IMR-90 (cell line): ENCODE data around the gene KRTAP10-1. TPM values are rescaled to one million over a fixed set of nuclear protein-coding genes. Genes with fewer than 3 reads are reported as not detected.

ENCODE experiments used
- ATAC-seq: fragments of 200-7000 bp; cut with Tn5 transposase; 2 replicates; pipeline ENCODE4 v1.9.1; 2020; ENCODE audit warnings: low read depth, mild to moderate bottlenecking, moderate library complexity
- BruUV-seq: library from RNA; stranded (reverse); fragments of 400-500 nt; replicated peaks from 2 replicates; lab custom pipeline; 2021; lab: Mats Ljungman, UMichigan
- CTCF ChIA-PET: fragments of 300-600 bp; formaldehyde crosslinking; extraction: SDS; loops from one replicate; lab custom pipeline; 2021; ENCODE audit warnings: antibody characterized with exemption; lab: Yijun Ruan, JAX
- POLR2A ChIA-PET: fragments of 300-600 bp; sonication (Branson Sonifier 250); formaldehyde crosslinking; loops from one replicate; lab custom pipeline; 2022; ENCODE audit warnings: antibody characterized with exemption; ENCODE audit not compliant: unreplicated experiment; lab: Charles Lee
- DNase-seq: peaks from one replicate; pipeline ENCODE4 v3.0.0; 2013
- H2AFZ ChIP-seq: replicated peaks from 2 replicates; pipeline ENCODE3; 2013; ENCODE audit warnings: low read length, mild to moderate bottlenecking; ENCODE audit not compliant: poor library complexity
- H2AK5ac ChIP-seq: 2 replicates; pipeline ENCODE4 v1.6.1; 2013; ENCODE audit warnings: low read depth, low read length, inconsistent platforms
- H2AK9ac ChIP-seq: replicated peaks from 2 replicates; pipeline ENCODE3; 2013; ENCODE audit warnings: mild to moderate bottlenecking, low read depth, low read length, moderate library complexity; ENCODE audit not compliant: poor library complexity
- H2BK120ac ChIP-seq: 2 replicates; pipeline ENCODE4 v1.6.1; 2013; ENCODE audit warnings: low read depth, low read length, inconsistent platforms
- H2BK15ac ChIP-seq: 3 replicates; pipeline ENCODE4 v1.6.1; 2013; ENCODE audit warnings: low read depth, low read length, inconsistent platforms
- H2BK20ac ChIP-seq: 2 replicates; pipeline ENCODE4 v1.6.1; 2013; ENCODE audit warnings: low read depth, mild to moderate bottlenecking, inconsistent platforms, low read length, moderate library complexity
- H2BK5ac ChIP-seq: 2 replicates; pipeline ENCODE4 v1.6.1; 2013; ENCODE audit warnings: mild to moderate bottlenecking, low read depth, low read length, inconsistent platforms; ENCODE audit not compliant: poor library complexity, severe bottlenecking
- H3K14ac ChIP-seq: replicated peaks from 2 replicates; pipeline ENCODE4 v1.6.1; 2013; ENCODE audit warnings: low read depth, low read length, inconsistent platforms
- H3K18ac ChIP-seq: 2 replicates; pipeline ENCODE4 v1.6.1; 2013; ENCODE audit warnings: low read depth, low read length, control low read depth
- H3K23ac ChIP-seq: 2 replicates; pipeline ENCODE4 v1.6.1; 2013; ENCODE audit warnings: low read depth, low read length, inconsistent platforms
- H3K27ac ChIP-seq: 2 replicates; pipeline ENCODE4 v1.5.1; 2013; ENCODE audit warnings: mild to moderate bottlenecking, control low read depth, low read length; ENCODE audit not compliant: insufficient read depth
- H3K27me3 ChIP-seq: 2 replicates; pipeline ENCODE4 v1.6.1; 2013; ENCODE audit warnings: low read length; ENCODE audit not compliant: control insufficient read depth, insufficient read depth
- H3K36me3 ChIP-seq: 2 replicates; pipeline ENCODE4 v1.6.1; 2013; ENCODE audit warnings: low read length, mixed read lengths; ENCODE audit not compliant: control insufficient read depth, insufficient read depth
- H3K4ac ChIP-seq: 2 replicates; pipeline ENCODE4 v1.6.1; 2013; ENCODE audit warnings: low read depth, low read length, inconsistent platforms
- H3K4me1 ChIP-seq: 2 replicates; pipeline ENCODE4 v1.6.1; 2013; ENCODE audit warnings: low read length, mixed read lengths; ENCODE audit not compliant: control insufficient read depth, insufficient read depth
- H3K4me2 ChIP-seq: 2 replicates; pipeline ENCODE4 v1.6.1; 2013; ENCODE audit warnings: low read depth, mild to moderate bottlenecking, control low read depth, low read length, moderate library complexity
- H3K4me3 ChIP-seq: 2 replicates; pipeline ENCODE4 v1.5.1; 2013; ENCODE audit warnings: low read depth, mild to moderate bottlenecking, control low read depth, low read length, moderate library complexity; ENCODE audit not compliant: insufficient read depth
- H3K56ac ChIP-seq: 2 replicates; pipeline ENCODE4 v1.6.1; 2013; ENCODE audit warnings: low read length, inconsistent platforms; ENCODE audit not compliant: insufficient read depth; ENCODE audit errors: extremely low read depth
- H3K79me1 ChIP-seq, 2 experiments: 2 replicates each; pipeline ENCODE4 v1.6.1; 2013; ENCODE audit warnings: low read length in 2 of 2, inconsistent platforms in 1 of 2, low read depth in 1 of 2
- H3K9ac ChIP-seq: 2 replicates; pipeline ENCODE4 v1.6.1; 2013; ENCODE audit warnings: low read depth, low read length, control low read depth
- H3K9me1 ChIP-seq: 2 replicates; pipeline ENCODE4 v1.6.1; 2013; ENCODE audit warnings: low read length, inconsistent platforms; ENCODE audit not compliant: insufficient read depth
- H3K9me3 ChIP-seq: 2 replicates; pipeline ENCODE4 v1.6.1; 2013; ENCODE audit warnings: low read length; ENCODE audit not compliant: control insufficient read depth, insufficient read depth
- H4K20me1 ChIP-seq: 2 replicates; pipeline ENCODE4 v1.6.1; 2013; ENCODE audit warnings: low read length, inconsistent platforms; ENCODE audit not compliant: insufficient read depth
- H4K5ac ChIP-seq: 2 replicates; pipeline ENCODE4 v1.6.1; 2013; ENCODE audit warnings: mild to moderate bottlenecking, low read depth, low read length, control low read depth
- H4K8ac ChIP-seq, 2 experiments: 2 replicates each; pipeline ENCODE4 v1.6.1; 2013; ENCODE audit warnings: low read depth in 2 of 2, low read length in 2 of 2, control low read depth in 1 of 2, inconsistent platforms in 1 of 2
- H4K91ac ChIP-seq: 2 replicates; pipeline ENCODE4 v1.6.1; 2013; ENCODE audit warnings: low read depth, low read length, inconsistent platforms; ENCODE audit not compliant: insufficient read depth
- CEBPB ChIP-seq: IDR thresholded peaks from 2 replicates; pipeline ENCODE4 v1.6.1; 2012; ENCODE audit warnings: low read depth, low read length, improper control_type of control experiment
- MAFK ChIP-seq: IDR thresholded peaks from 2 replicates; pipeline ENCODE4 v1.6.1; 2012; ENCODE audit warnings: low read depth, low read length, improper control_type of control experiment
- MAZ ChIP-seq: IDR thresholded peaks from 2 replicates; pipeline ENCODE4 v1.6.1; 2012; ENCODE audit warnings: low read depth, mild to moderate bottlenecking, low read length, improper control_type of control experiment, moderate library complexity, borderline replicate concordance
- NFE2L2 ChIP-seq: fragments of 150-350 bp; IDR thresholded peaks from 2 replicates; pipeline ENCODE4 v1.6.1; 2016; ENCODE audit warnings: low read depth, mild to moderate bottlenecking, low read length
- POLR2A ChIP-seq: IDR thresholded peaks from 2 replicates; pipeline ENCODE4 v1.6.1; 2012; ENCODE audit warnings: mild to moderate bottlenecking, low read depth, low read length
- SMC3 ChIP-seq: fragments of 150-350 bp; IDR thresholded peaks from 2 replicates; pipeline ENCODE4 v1.6.1; 2016; ENCODE audit warnings: low read depth, mild to moderate bottlenecking, antibody characterized with exemption, low read length, moderate library complexity
- WGBS, 2 experiments: methylation state at CpG; one replicate each; pipeline versions ENCODE4 v1.1.5 to v1.1.7; 2013; ENCODE audit warnings: missing lambda C conversion rate in 2 of 2; ENCODE audit not compliant: insufficient read length in 1 of 2; ENCODE audit errors: extremely low coverage in 2 of 2; 5-methylcytosine and 5-hydroxymethylcytosine counted together
- dilution Hi-C: fragments of 300-500 bp; cut with HindIII; formaldehyde crosslinking; loops from one replicate; pipeline ENCODE4 v1.14.3; 2018; ENCODE audit warnings: low sequenced_read_pairs; ENCODE audit not compliant: unreplicated experiment
- in situ Hi-C: fragments of 300-500 bp; cut with MboI; formaldehyde crosslinking; loops from 3 replicates; pipeline ENCODE4 v1.14.3; 2019; ENCODE audit warnings: low sequenced_read_pairs, inconsistent platforms, mixed read lengths
- intact Hi-C: fragments of 100-400 bp; cut with micrococcal nuclease; formaldehyde crosslinking; loops from 2 replicates; pipeline ENCODE4 v1.10.0; 2022
- polyA plus RNA-seq, 3 experiments: library from polyadenylated mRNA; depleted of rRNA; stranded (reverse); fragments of >200 nt; gene quantifications; 2 replicates each; pipeline ENCODE4 v1.2.3, GENCODE V29; 2012; ENCODE audit warnings: low replicate concordance in 1 of 3
- total RNA-seq: library from RNA; depleted of rRNA; stranded (reverse); fragments of >200 nt; gene quantifications from 2 replicates; pipeline ENCODE4 v1.2.3, GENCODE V29; 2012
- TF ChIP-seq, protein P1 (sequence below): fragments of 150-350 bp; IDR thresholded peaks from 2 replicates; pipeline ENCODE4 v1.6.1; 2016; ENCODE audit warnings: low read depth, mild to moderate bottlenecking, low read length, moderate library complexity, borderline replicate concordance

KRTAP10-1 gene
- total and polyA plus RNA-seq, 2 of the 4 experiments (the other 2 are of a cell fraction) = not detected

DNA sequence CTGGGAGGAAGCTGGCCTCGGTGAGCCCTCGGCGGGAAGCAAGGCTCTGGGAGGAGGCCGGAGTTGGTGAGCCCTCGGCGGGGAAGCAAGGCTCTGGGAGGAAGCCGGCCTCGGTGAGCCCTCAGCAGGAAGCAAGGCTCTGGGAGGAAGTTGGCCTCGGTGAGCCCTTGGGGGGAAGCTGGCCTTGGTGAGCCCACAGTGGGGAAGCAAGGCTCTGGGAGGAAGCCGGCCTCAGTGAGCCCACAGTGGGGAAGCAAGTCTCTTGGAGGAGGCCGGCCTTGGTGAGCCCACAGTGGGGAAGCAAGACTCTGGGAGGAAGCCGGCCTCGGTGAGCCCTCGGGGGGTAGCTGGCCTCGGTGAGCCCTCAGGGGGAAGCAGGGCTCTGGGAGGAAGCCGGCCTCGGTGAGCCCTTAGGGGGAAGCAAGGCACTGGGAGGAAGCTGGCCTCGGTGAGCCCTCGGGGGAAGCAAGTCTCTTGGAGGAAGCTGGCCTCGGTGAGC lies 36.0 kb downstream of the KRTAP10-1 start:
- Histone ChIP-seq H3K27me3 (peaks cover 26% of the 10 kb centered on the region), H2AK5ac (no peak overlapping the region), H3K36me3 (no peaks in the 10 kb centered on the region), H3K9me1 (no peaks in the 10 kb centered on the region), H4K20me1 (no peaks in the 10 kb centered on the region), H3K23ac (no peak overlapping the region), H2BK20ac (no peak overlapping the region), H3K79me1 (no peaks in the 10 kb centered on the region), H3K27ac (no peak overlapping the region), H3K9ac (no peak overlapping the region), H2AK9ac (no peak overlapping the region), H3K4me2 (no peak overlapping the region), H3K4ac (no peak overlapping the region), H3K14ac (no peak overlapping the region), H2AFZ (no peak overlapping the region), H2BK15ac (no peak overlapping the region), H3K4me1 (no peaks in the 10 kb centered on the region), H2BK120ac (no peak overlapping the region), H4K5ac (no peak overlapping the region), H3K9me3 (no peaks in the 10 kb centered on the region), H4K8ac (no peak overlapping the region), H3K18ac (no peak overlapping the region), H3K56ac (no peak overlapping the region), H3K4me3 (no peak overlapping the region), H2BK5ac (no peak overlapping the region), H4K91ac (no peak overlapping the region)
- POLR2A ChIA-PET = no interaction called here
- TF ChIP-seq SMC3 (no peak), POLR2A (no peak), CEBPB (no peak), MAFK (no peak), MAZ (no peak), NFE2L2 (no peak)
- TF ChIP-seq, protein P1, sequence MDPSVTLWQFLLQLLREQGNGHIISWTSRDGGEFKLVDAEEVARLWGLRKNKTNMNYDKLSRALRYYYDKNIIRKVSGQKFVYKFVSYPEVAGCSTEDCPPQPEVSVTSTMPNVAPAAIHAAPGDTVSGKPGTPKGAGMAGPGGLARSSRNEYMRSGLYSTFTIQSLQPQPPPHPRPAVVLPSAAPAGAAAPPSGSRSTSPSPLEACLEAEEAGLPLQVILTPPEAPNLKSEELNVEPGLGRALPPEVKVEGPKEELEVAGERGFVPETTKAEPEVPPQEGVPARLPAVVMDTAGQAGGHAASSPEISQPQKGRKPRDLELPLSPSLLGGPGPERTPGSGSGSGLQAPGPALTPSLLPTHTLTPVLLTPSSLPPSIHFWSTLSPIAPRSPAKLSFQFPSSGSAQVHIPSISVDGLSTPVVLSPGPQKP = no peak
- ATAC-seq (no peak), DNase-seq (no peak)
- intact Hi-C loops = no loop called here
- in situ Hi-C loops = loop anchor here (25.0 kb wide), 1 partner anchor 433 kb away; the partner anchor contains the start of gene SLX9
- no TSS peak for BruUV-seq
- 73% methylated on average over 5 of the region's 20 CpGs; no CpG with 5 or more reads in 1 of the 2 experiments for WGBS, 2 experiments
- CTCF ChIA-PET = no interaction called here
- dilution Hi-C loops = no loop called here
